HG03565 (cell line): ENCODE measurements around the gene TRABD2B.

ENCODE experiments used
- ATAC-seq: cut with Tn5 transposase; IDR thresholded peaks from one replicate; pipeline ENCODE4 v1.9.1; 2021; ENCODE audit warnings: mild to moderate bottlenecking, moderate library complexity; ENCODE audit not compliant: unreplicated experiment

Gene TRABD2B

DNA sequence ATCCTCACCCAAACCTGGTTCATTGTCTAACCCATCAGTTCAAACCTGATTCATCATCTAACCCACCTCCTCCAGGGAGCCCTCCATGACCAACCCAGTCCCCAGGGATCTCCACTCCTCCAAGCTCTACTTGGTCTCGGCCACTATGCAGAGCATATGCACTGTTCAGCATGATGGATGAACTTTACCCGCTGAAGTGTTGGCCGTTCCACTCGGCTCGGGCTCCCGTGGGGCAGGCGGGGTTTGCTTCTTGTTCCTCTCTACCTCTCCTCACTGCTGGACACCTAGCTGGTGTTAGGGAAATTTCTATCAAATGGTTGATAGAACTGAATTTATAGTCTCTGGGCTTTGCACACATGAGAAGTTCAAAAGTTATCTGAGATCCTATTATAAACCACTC, 111.0 kb downstream of the TRABD2B start:
- ATAC-seq: no peak

DNA sequence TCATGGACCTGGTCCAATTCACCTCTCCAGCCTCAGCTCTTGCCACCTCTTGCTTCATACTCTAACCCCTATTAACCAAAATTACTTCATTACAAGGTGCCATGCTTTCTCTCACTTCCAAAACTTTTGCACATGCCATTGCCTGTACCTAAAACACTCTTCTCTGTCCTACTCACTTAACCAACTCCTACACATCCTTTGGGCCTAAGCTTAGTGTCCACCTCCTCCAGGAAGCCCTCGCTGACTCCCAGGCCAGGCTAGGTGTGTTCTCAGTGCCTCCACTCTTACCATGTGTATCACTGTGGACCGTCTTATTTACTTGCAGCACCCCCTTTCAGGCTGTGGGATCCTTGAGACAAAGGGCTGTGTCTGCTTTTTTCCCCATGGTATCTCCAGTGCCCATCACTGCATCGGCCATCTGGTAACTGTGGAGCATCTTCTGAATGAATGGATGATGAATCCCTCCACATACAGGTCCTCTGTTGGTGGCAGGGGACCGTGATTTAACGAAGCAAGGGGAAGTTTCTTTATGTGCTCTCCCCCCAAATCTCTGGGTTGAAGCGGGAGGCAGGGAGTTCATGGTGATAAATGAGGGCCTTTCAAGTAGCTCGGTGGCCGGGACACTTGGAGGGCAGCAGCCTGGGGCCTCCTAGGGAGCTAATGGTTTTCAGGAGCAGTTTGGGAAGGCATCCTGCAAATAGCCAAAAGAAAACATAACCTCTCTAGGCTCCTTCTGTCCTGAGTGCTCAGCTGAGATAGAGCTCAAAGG, 111.9 kb downstream of the TRABD2B start:
- ATAC-seq: no peak

DNA sequence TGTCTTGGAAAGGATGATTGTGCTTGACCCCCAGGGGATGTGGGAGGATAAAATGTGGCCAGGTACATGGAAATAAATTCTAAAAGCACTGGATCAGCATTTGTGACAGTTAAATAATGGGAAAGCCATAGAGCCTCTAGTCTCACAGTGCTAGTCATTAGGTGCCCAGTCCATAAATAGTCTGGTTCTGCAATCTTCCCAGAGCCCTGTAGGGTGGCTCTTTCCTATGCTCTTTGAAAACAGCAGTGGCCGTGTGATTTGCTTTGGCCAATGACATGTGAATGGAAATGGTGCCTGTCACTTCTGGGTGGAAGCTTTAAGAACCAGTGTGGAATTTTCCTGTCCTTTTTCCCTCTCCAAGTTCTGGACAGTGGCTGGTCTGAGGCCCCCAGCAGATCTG, 113.2 kb downstream of the TRABD2B start:
- no peak for ATAC-seq

- ATAC-seq: no peak
Observed at GRCh38 chr1:47881505-47882442, 115.4 kb downstream of the TRABD2B start.

DNA sequence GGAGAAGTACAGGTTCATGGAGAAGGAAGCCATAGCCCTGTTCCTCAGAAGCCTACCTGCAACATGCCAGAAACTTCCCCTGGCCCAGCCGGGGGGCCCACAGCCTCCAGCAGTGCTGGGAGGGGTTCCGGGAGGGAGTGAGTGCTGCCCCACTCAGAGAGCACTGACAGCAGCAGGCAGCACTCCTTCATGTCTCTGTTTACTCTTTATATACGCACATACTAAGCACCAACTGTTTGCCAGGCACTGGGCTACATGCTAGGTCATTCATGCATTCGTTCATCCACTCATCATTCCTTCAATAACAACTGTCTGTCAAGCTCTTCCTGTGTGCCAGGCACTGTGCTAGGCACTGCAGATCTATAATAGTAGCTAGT, 120.6 kb downstream of the TRABD2B start:
- ATAC-seq: no peak

DNA sequence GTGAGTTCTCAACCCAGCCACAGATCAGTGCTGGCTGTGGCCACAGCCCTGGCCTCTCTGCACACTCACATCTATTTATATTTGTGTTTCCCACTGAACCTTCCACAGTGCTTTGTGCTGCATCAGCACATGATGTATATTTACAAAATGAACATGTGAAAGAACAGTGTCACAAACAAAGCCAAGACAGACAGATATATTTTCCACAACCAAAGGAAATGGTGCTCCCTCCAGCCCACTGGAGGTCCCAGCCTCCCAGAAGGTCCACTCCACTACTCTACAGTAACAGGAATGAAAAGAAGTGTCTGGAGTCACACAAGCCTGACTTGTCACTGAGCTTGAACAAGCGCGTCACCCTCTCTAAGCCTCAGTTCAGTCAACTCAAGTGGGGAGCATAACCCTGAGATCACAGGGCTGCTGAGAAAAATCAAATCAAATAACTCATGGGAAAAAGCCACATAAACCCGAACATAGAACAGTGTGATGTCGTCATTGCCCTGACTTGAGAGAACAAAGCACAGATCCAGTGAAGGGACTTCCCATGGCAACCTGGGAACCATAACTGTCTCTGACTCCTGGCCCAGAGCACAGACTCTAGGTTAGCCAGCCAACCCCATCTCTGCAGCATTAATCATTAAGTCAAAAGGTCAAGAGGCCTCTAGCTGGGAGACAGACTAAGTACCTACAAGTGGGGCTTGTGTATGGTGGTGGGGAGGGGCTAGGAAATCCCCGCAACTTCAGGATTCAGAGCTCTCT, 121.2 kb downstream of the TRABD2B start:
- no peak for ATAC-seq

DNA sequence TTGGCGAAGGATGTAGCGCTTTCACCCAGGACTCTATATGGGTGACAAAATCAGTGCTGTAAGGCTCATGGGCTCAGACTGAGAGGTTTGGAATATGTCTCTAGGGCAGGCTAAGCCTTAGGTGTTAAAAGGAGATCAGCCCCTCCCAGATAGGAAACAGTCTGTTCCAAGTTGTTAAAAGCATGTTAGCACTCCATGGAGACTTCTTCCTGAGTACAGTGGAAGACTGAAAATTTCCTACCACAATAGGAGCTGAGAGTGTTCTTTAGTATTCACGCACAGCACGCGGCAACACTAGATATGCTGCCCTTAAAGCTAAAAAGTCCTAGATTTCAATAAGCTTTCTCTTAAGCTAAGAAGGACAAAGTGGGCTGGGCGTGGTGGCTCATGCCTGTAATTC, 122.1 kb downstream of the TRABD2B start:
- ATAC-seq: no peak

DNA sequence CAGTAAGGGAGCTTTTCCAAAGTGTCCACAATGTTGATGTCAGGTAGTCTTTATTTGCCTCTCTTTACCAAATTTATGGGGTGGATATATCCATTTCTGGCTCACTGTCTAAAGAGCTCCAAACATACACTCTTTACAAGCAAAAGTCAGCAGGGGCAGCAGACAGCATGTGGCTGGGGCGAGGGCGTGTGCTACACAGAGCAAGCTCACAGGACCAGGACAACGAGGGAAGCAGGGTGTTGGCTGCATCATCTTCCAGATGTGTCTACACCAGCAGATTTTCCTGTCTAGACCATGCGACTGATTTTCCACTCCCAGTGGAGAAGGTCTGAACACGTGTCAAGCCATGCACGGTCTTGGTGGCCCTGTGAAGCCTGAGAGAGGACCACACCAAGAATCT, 123.8 kb downstream of the TRABD2B start:
- ATAC-seq: no peak

DNA sequence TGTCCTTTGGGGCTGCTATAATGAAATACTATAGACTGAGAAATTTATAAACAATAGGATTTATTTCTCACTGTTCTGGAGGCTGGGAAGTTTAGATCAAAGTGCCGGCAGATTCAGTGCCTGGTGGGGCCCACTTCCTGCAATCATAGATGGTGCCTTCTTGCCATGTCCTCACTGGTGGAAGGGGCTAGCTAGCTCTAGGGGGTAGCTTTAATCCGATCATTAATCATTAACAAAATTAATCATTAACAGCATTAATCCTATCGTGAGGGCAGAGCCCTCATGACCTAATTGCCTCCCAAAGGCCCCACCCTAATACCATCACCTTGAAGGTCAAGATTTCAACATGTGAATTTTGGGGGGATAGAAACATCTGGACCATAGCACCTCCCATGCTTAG, 124.3 kb downstream of the TRABD2B start:
- ATAC-seq: no peak

GRCh38 chr1:47871799-47872353, 125.3 kb downstream of the TRABD2B start:
- no peak for ATAC-seq

DNA sequence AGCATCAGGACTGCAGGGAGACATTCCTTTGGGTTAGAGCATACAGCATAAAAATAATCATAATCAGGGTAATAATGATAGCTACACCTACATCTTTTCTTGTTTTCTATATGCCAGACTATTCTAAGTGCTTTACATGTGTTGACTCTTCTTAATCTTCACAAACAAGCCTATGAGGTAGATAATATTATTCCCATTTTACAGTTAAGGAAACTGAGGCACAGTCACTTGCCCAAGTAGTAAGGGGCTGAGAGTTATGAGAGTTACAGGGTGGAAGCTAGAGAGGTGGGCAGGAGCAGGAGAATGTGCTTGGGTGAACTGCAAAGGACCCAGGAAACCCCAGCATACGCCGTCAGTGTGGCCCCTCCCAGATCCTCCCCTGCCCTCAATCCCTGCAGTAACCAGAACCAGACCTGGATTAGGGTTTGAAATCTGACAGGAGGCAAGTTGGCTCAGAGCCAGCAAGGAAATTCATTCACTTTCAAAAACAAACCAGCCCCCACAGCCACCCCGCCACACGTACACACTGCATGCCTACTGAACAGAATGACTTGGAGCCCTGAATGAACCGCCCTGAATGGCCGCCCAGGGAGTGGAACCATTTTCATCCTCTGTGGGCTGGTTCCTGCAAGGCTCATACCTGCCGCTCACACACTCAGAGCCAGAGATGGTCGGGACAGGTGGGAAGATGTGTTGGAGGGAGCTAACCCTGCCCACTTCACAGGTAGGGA, 126.1 kb downstream of the TRABD2B start:
- no peak for ATAC-seq

DNA sequence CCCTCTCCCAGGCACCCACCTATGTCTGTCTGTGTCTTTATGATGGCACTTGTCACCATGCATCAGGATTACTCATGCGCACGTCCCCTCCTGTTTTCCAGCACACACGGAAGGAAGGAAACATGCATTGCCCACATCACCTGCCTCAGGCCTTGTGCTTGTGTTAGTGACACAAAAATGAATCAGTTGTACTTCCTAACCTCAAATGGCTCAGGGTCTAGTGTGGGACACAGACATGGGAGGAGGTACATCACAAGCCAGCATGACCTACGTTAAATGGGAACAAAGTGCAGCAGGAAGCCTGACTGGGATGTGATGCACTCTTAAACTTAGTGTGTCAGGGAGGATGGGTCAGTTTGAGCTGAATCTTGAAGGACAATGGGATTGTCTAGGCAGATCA, 126.7 kb downstream of the TRABD2B start:
- no peak for ATAC-seq

GRCh38 chr1:47868348-47868676, 128.9 kb downstream of the TRABD2B start:
- ATAC-seq: no peak

GRCh38 chr1:47867438-47868347, 129.5 kb downstream of the TRABD2B start:
- ATAC-seq: no peak

- ATAC-seq: no peak
Observed at GRCh38 chr1:47866601-47867437, 130.4 kb downstream of the TRABD2B start.

DNA sequence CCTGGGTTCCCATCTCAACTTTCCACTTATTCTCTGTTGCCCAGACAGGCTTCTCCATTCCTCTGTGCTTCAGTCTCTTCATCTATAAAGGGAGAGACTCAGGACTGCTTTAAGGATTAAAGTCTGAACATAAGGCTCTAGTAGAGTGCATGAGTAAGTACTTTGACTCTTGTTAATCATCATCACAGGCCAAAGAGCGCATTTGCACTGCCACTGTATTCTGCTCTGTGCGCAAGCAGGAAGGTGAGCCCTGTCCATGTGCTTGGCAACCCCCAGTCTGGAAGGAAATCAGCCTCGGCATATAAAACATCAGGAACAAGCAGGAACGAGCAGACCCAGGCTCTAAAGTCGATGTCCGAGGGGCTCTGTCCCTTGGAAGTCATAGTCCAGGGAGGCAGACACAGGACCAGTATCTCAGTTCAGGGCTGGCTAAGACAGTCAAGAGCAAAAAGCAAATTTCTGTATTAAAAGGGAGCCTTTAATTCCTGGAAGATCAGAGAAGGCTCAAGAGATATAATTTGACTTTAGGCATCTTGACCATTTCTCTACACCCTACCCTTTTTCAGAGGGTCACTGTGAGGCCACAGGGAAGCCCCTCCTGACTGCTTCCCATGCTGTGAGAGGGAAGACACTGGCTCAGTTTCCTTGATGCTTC, 131.2 kb downstream of the TRABD2B start:
- ATAC-seq: no peak

DNA sequence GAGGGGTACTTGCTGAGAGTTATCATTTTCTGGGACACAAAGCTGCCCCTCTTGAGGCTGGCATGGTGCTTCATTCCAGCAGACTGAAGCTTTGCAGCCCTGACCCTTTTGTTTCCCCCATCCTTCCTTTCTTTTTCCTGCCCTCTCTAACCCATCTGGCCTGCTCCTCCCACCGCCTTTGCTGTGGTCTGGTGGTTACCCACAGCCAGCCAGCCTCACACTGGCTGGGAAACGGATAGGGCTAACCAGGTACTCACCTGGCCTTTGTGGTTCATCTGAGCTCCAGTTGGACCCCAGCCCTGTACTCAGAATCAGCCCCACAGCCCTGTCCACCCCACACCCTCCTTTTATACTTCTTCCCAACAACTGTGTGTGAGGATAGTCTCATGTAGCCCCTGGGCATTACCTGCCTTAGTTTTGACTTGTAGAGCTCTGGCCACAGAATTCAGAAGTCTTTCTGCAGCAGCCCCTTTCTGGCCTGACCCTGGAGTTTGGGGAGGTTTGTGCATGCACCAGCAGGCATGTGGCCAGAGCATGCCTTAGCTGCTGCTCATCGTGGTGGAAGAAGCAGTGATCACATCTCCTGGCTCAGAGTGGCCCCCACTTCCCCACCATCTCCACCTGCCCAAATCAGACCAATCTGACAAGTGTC, 138.0 kb downstream of the TRABD2B start:
- no peak for ATAC-seq

- ATAC-seq: no peak
Observed at GRCh38 chr1:47856996-47857395, 140.2 kb downstream of the TRABD2B start.
